Hepatic stellate cell (primary cell): Measurements from ENCODE around the gene OSBPL1A.
A peak's percentile ranks its signal among the peaks of the same experiment; 100 is the strongest.

Experiments used
- DNase-seq: peaks from one replicate; pipeline ENCODE4 v3.0.0; 2011; ENCODE audit warnings: low spot score

OSBPL1A gene

GRCh38 chr18:24341361-24341760 is 56.3 kb downstream of the OSBPL1A start:
- DNase-seq = no peak

GRCh38 chr18:24333084-24333483 is 64.5 kb downstream of the OSBPL1A start:
- DNase-seq = no peak

GRCh38 chr18:24326211-24326610 is 71.4 kb downstream of the OSBPL1A start:
- DNase-seq = no peak

GRCh38 chr18:24322584-24323136 is 75.0 kb downstream of the OSBPL1A start:
- DNase-seq = peak; percentile 22

- DNase-seq = no peak
Measured at GRCh38 chr18:24321071-24321470, 76.6 kb downstream of the OSBPL1A start.

- DNase-seq = no peak
Measured at GRCh38 chr18:24319757-24320156, 77.9 kb downstream of the OSBPL1A start.

GRCh38 chr18:24317370-24317769 is 80.3 kb downstream of the OSBPL1A start:
- no peak for DNase-seq

GRCh38 chr18:24315170-24315569 is 82.5 kb downstream of the OSBPL1A start:
- peak; percentile 5 for DNase-seq

GRCh38 chr18:24306201-24306600 is 91.4 kb downstream of the OSBPL1A start:
- DNase-seq = no peak

GRCh38 chr18:24300703-24301102 is 96.9 kb downstream of the OSBPL1A start:
- no peak for DNase-seq

GRCh38 chr18:24296276-24296675 is 101.3 kb downstream of the OSBPL1A start:
- no peak for DNase-seq

GRCh38 chr18:24293254-24293653 is 104.4 kb downstream of the OSBPL1A start:
- no peak for DNase-seq

GRCh38 chr18:24278591-24278990 is 119.0 kb downstream of the OSBPL1A start:
- DNase-seq = no peak

- DNase-seq = no peak
Measured at GRCh38 chr18:24277516-24278195, 120.0 kb downstream of the OSBPL1A start.

GRCh38 chr18:24276994-24277393 is 120.6 kb downstream of the OSBPL1A start:
- no peak for DNase-seq

- DNase-seq = no peak
Measured at GRCh38 chr18:24274837-24275236, 122.8 kb downstream of the OSBPL1A start.

- no peak for DNase-seq
Measured at GRCh38 chr18:24273596-24273995, 124.0 kb downstream of the OSBPL1A start.

- peak; percentile 75 for DNase-seq
Measured at GRCh38 chr18:24272229-24272525, 125.4 kb downstream of the OSBPL1A start.

GRCh38 chr18:24271381-24272228 is 126.0 kb downstream of the OSBPL1A start:
- peak; percentile 67 for DNase-seq

- peak; percentile 25 for DNase-seq
Measured at GRCh38 chr18:24270937-24271380, 126.7 kb downstream of the OSBPL1A start.

- no peak for DNase-seq
Measured at GRCh38 chr18:24270358-24270936, 127.2 kb downstream of the OSBPL1A start.

GRCh38 chr18:24268784-24269550 is 128.7 kb downstream of the OSBPL1A start:
- DNase-seq = no peak
